ENCODE data around the gene VCAN. TPM values are rescaled to one million over a fixed set of nuclear protein-coding genes. Genes with fewer than 3 reads are reported as not detected.

Gene VCAN
- 133 TPM for total RNA-seq
- long read RNA-seq, full-length matches to known transcripts, result 27 of 39 reads
- long read RNA-seq, partial matches to known transcripts, result 2 of 39 reads
- long read RNA-seq, other reads (novel, unspliced or antisense), result 10 of 39 reads

- Histone ChIP-seq H3K4me1 (peaks cover 24% of the 10 kb centered on the region), H3K27ac (peak within 1 kb of the TSS; percentile 81), H3K27me3 (ENCODE audit: low read depth) (peaks cover 44% of the 10 kb centered on the region), H3K36me3 (no peaks in the 10 kb centered on the region), H3K9me3 (no peaks in the 10 kb centered on the region), H3K4me3 (peak within 1 kb of the TSS; percentile 54)
- ATAC-seq, result peak; percentile 22 to 60
- intact Hi-C loops (cut with DNase I), result no loop called here
- DNase-seq, result peak; percentile 60
- TF ChIP-seq CTCF (IDR thresholded peaks at IDR 0.05), result no peak
Observed at GRCh38 chr5:83471405-83472212, at the start of gene VCAN. Gene VCAN, plus strand, starts transcription at chr5:83471744. Its CDS starts 11,775 bp downstream, at chr5:83483519.

- no peak for TF ChIP-seq CTCF (IDR thresholded peaks at IDR 0.05)
- intact Hi-C loops (cut with DNase I), result no loop called here
- Histone ChIP-seq H3K9me3 (no peaks in the 10 kb centered on the region), H3K27me3 (ENCODE audit: low read depth) (no peaks in the 10 kb centered on the region), H3K4me3 (no peak overlapping the region), H3K27ac (no peak overlapping the region), H3K36me3 (no peaks in the 10 kb centered on the region), H3K4me1 (no peaks in the 10 kb centered on the region)
- no peak for DNase-seq
- ATAC-seq, result no peak
Observed at GRCh38 chr5:83422284-83422683, 49.3 kb upstream of the VCAN start.

- intact Hi-C loops (cut with DNase I), result no loop called here
Observed at GRCh38 chr5:83426855-83427254, 44.7 kb upstream of the VCAN start.

GRCh38 chr5:83428126-83428525 is 43.4 kb upstream of the VCAN start:
- no peak for DNase-seq
- intact Hi-C loops (cut with DNase I), result no loop called here

More at GRCh38 chr5:83426855-83427254, 44.7 kb upstream of the VCAN start:
- H3K36me3 ChIP-seq, result no peaks in the 10 kb centered on the region
- no peak overlapping the region for H3K27ac ChIP-seq
- ATAC-seq (no peak), DNase-seq (no peak)
- no peak overlapping the region for H3K4me3 ChIP-seq
- TF ChIP-seq CTCF (IDR thresholded peaks at IDR 0.05), result no peak
- H3K27me3 ChIP-seq (ENCODE audit: low read depth), result no peaks in the 10 kb centered on the region
- no peaks in the 10 kb centered on the region for H3K9me3 ChIP-seq
- no peaks in the 10 kb centered on the region for H3K4me1 ChIP-seq

GRCh38 chr5:83428890-83429289 is 42.7 kb upstream of the VCAN start:
- ATAC-seq, result no peak
- Histone ChIP-seq H3K9me3 (no peaks in the 10 kb centered on the region), H3K4me3 (no peak overlapping the region), H3K4me1 (no peaks in the 10 kb centered on the region), H3K27me3 (ENCODE audit: low read depth) (no peaks in the 10 kb centered on the region), H3K27ac (no peak overlapping the region), H3K36me3 (no peaks in the 10 kb centered on the region)
- DNase-seq, result no peak
- no peak for TF ChIP-seq CTCF (IDR thresholded peaks at IDR 0.05)
- intact Hi-C loops (cut with DNase I), result no loop called here

More at GRCh38 chr5:83428126-83428525, 43.4 kb upstream of the VCAN start:
- no peak for ATAC-seq
- TF ChIP-seq CTCF (IDR thresholded peaks at IDR 0.05), result no peak
- no peaks in the 10 kb centered on the region for H3K4me1 ChIP-seq
- H3K4me3 ChIP-seq, result no peak overlapping the region
- no peaks in the 10 kb centered on the region for H3K36me3 ChIP-seq
- H3K27me3 ChIP-seq (ENCODE audit: low read depth), result no peaks in the 10 kb centered on the region
- H3K9me3 ChIP-seq, result no peaks in the 10 kb centered on the region
- H3K27ac ChIP-seq, result no peak overlapping the region

Measured in lower lobe of right lung (tissue), 2 donors.